Measurements from ENCODE around the gene MEI4.
"Not testable (repeated sequence)": the region's sequence is repeated elsewhere in the genome, so short reads cannot be mapped to it uniquely, and the experiment has no call there.

Gene MEI4

GRCh38 chr6:77652739-77653138 is at the start of gene MEI4:
TSS of gene MEI4 (plus strand) at chr6:77653039. CDS start at chr6:77690672, 37,633 bp downstream.
- in situ Hi-C loops (cut with HindIII; ENCODE audit: low sequenced_read_pairs) = no loop called here

- in situ Hi-C loops (cut with HindIII; ENCODE audit: low sequenced_read_pairs) = no loop called here
These were observed 48.4 kb upstream of the MEI4 start for GRCh38 chr6:77604476-77604875.

- in situ Hi-C loops (cut with HindIII; ENCODE audit: low sequenced_read_pairs) = no loop called here
These were observed 45.8 kb upstream of the MEI4 start for GRCh38 chr6:77607004-77607403.

GRCh38 chr6:77609106-77609505 is 43.7 kb upstream of the MEI4 start:
- in situ Hi-C loops (cut with HindIII; ENCODE audit: low sequenced_read_pairs) = no loop called here

- in situ Hi-C loops (cut with HindIII; ENCODE audit: low sequenced_read_pairs) = no loop called here
These were observed 33.7 kb upstream of the MEI4 start for GRCh38 chr6:77619114-77619513.

- in situ Hi-C loops (cut with HindIII; ENCODE audit: low sequenced_read_pairs) = no loop called here
These were observed 32.5 kb upstream of the MEI4 start for GRCh38 chr6:77620278-77620882.

GRCh38 chr6:77624515-77624914 is 28.3 kb upstream of the MEI4 start:
- in situ Hi-C loops (cut with HindIII; ENCODE audit: low sequenced_read_pairs) = no loop called here

- in situ Hi-C loops (cut with HindIII; ENCODE audit: low sequenced_read_pairs) = no loop called here
These were observed 26.4 kb upstream of the MEI4 start for GRCh38 chr6:77626426-77626825.

GRCh38 chr6:77630014-77630413 is 22.8 kb upstream of the MEI4 start:
- in situ Hi-C loops (cut with HindIII; ENCODE audit: low sequenced_read_pairs) = no loop called here

- in situ Hi-C loops (cut with HindIII; ENCODE audit: low sequenced_read_pairs) = no loop called here
These were observed 19.4 kb upstream of the MEI4 start for GRCh38 chr6:77633471-77633870.

- in situ Hi-C loops (cut with HindIII; ENCODE audit: low sequenced_read_pairs) = no loop called here
These were observed 18.7 kb upstream of the MEI4 start for GRCh38 chr6:77633993-77634715.

GRCh38 chr6:77638129-77638830 is 14.6 kb upstream of the MEI4 start:
- in situ Hi-C loops (cut with HindIII; ENCODE audit: low sequenced_read_pairs) = no loop called here

- in situ Hi-C loops (cut with HindIII; ENCODE audit: low sequenced_read_pairs) = no loop called here
These were observed 8.6 kb upstream of the MEI4 start for GRCh38 chr6:77644102-77644705.

GRCh38 chr6:77650098-77650663 is 2.7 kb upstream of the MEI4 start:
- in situ Hi-C loops (cut with HindIII; ENCODE audit: low sequenced_read_pairs) = no loop called here

- in situ Hi-C loops (cut with HindIII; ENCODE audit: low sequenced_read_pairs) = no loop called here
These were observed 977 bp downstream of the MEI4 start for GRCh38 chr6:77653816-77654215.

GRCh38 chr6:77655035-77655434 is 2.2 kb downstream of the MEI4 start:
- in situ Hi-C loops (cut with HindIII; ENCODE audit: low sequenced_read_pairs) = not testable (repeated sequence)

- in situ Hi-C loops (cut with HindIII; ENCODE audit: low sequenced_read_pairs) = no loop called here
These were observed 4.3 kb downstream of the MEI4 start for GRCh38 chr6:77656999-77657764.

GRCh38 chr6:77666340-77666739 is 13.5 kb downstream of the MEI4 start:
- in situ Hi-C loops (cut with HindIII; ENCODE audit: low sequenced_read_pairs) = no loop called here

- in situ Hi-C loops (cut with HindIII; ENCODE audit: low sequenced_read_pairs) = no loop called here
These were observed 14.0 kb downstream of the MEI4 start for GRCh38 chr6:77666846-77667245.

GRCh38 chr6:77669913-77670312 is 17.1 kb downstream of the MEI4 start:
- in situ Hi-C loops (cut with HindIII; ENCODE audit: low sequenced_read_pairs) = no loop called here

GRCh38 chr6:77674211-77674610 is 21.4 kb downstream of the MEI4 start:
- in situ Hi-C loops (cut with HindIII; ENCODE audit: low sequenced_read_pairs) = no loop called here
